HuH-7 (cell line): Measurements from ENCODE around the gene PKLR.
"Not testable (repeated sequence)": the region's sequence is repeated elsewhere in the genome, so short reads cannot be mapped to it uniquely, and the experiment has no call there.

Experiments used
- DNase-seq: peaks from one replicate; pipeline ENCODE4 v3.0.0; 2011; ENCODE audit warnings: low spot score

The PKLR gene

GRCh38 chr1:155301342-155301841, at the start of gene PKLR:
TSS of gene PKLR (minus strand) at chr1:155301438. CDS start at chr1:155301395, 43 bp downstream.
- no peak for DNase-seq

- DNase-seq: no peak
These were observed 41.6 kb upstream of the PKLR start for GRCh38 chr1:155342842-155343241.

- no peak for DNase-seq
These were observed 38.4 kb upstream of the PKLR start for GRCh38 chr1:155339515-155340097.

- DNase-seq: no peak
These were observed 33.7 kb upstream of the PKLR start for GRCh38 chr1:155334962-155335361.

- DNase-seq: no peak
These were observed 28.9 kb upstream of the PKLR start for GRCh38 chr1:155329980-155330598.

GRCh38 chr1:155328856-155329255, 27.6 kb upstream of the PKLR start:
- DNase-seq: not testable (repeated sequence)

- DNase-seq: no peak
These were observed 26.7 kb upstream of the PKLR start for GRCh38 chr1:155327981-155328380.

GRCh38 chr1:155326631-155327037, 25.4 kb upstream of the PKLR start:
- no peak for DNase-seq

- DNase-seq: no peak
These were observed 24.8 kb upstream of the PKLR start for GRCh38 chr1:155326020-155326526.

- no peak for DNase-seq
These were observed 24.3 kb upstream of the PKLR start for GRCh38 chr1:155325603-155325893.

GRCh38 chr1:155324717-155325602, 23.7 kb upstream of the PKLR start:
- peak; percentile 84 for DNase-seq

GRCh38 chr1:155324037-155324716, 22.9 kb upstream of the PKLR start:
- peak; percentile 99 for DNase-seq

- peak; percentile 91 for DNase-seq
These were observed 22.4 kb upstream of the PKLR start for GRCh38 chr1:155323729-155324036.

- DNase-seq: peak; percentile 98
These were observed 21.9 kb upstream of the PKLR start for GRCh38 chr1:155322953-155323728.

- no peak for DNase-seq
These were observed 21.3 kb upstream of the PKLR start for GRCh38 chr1:155322571-155322952.

- DNase-seq: no peak
These were observed 20.6 kb upstream of the PKLR start for GRCh38 chr1:155321639-155322503.

- DNase-seq: no peak
These were observed 19.7 kb upstream of the PKLR start, which contains the start of gene RUSC1 for GRCh38 chr1:155320661-155321617. TSS of gene RUSC1 (plus strand) at chr1:155320894. CDS start at chr1:155321774, 880 bp downstream.

GRCh38 chr1:155320252-155320651, 19.0 kb upstream of the PKLR start:
- no peak for DNase-seq

- DNase-seq: no peak
These were observed 18.3 kb upstream of the PKLR start for GRCh38 chr1:155319536-155319935.
